GM23338 (cell line): ENCODE data around the gene DGLUCY. TPM values are rescaled to one million over a fixed set of nuclear protein-coding genes. Genes with fewer than 3 reads are reported as not detected.

Experiments used
- ATAC-seq: fragments of 200-7000 bp; cut with Tn5 transposase; 3 replicates; pipeline ENCODE4 v1.9.1; 2020
- DNase-seq: peaks from one replicate; pipeline ENCODE4 v3.0.0-alpha.2; 2015; ENCODE audit warnings: low spot score
- H2AFZ ChIP-seq: fragments of 200-600 bp; sonication (generic); 2 replicates; pipeline ENCODE4 v1.8.0; 2016; ENCODE audit warnings: antibody characterized with exemption, mild to moderate bottlenecking, moderate library complexity
- H3F3A ChIP-seq: fragments of 200-600 bp; sonication (generic); replicated peaks from 2 replicates; pipeline ENCODE4 v1.8.0; 2017; ENCODE audit warnings: antibody characterized with exemption, mixed run types, low read depth
- H3K27ac ChIP-seq: fragments of 200-600 bp; sonication (generic); 2 replicates; pipeline ENCODE4 v1.6.1; 2016; ENCODE audit warnings: low read depth
- H3K27me3 ChIP-seq: fragments of 200-600 bp; sonication (generic); 2 replicates; pipeline ENCODE4 v1.8.0; 2016; ENCODE audit warnings: mild to moderate bottlenecking, mixed run types, moderate library complexity; ENCODE audit not compliant: insufficient read depth
- H3K36me3 ChIP-seq: fragments of 200-600 bp; sonication (generic); 2 replicates; pipeline ENCODE4 v1.8.0; 2016; ENCODE audit warnings: mild to moderate bottlenecking; ENCODE audit not compliant: insufficient read depth
- H3K4me1 ChIP-seq: fragments of 200-600 bp; sonication (generic); 2 replicates; pipeline ENCODE4 v1.8.0; 2016; ENCODE audit warnings: mild to moderate bottlenecking, moderate library complexity; ENCODE audit not compliant: insufficient read depth
- H3K4me2 ChIP-seq: fragments of 200-600 bp; sonication (generic); 2 replicates; pipeline ENCODE4 v1.7.1; 2017; ENCODE audit warnings: mixed run types
- H3K4me3 ChIP-seq: fragments of 200-600 bp; sonication (generic); 2 replicates; pipeline ENCODE4 v1.6.1; 2016; ENCODE audit warnings: mixed run types
- H3K79me2 ChIP-seq: fragments of 200-600 bp; sonication (generic); replicated peaks from 2 replicates; pipeline ENCODE4 v1.8.0; 2017; ENCODE audit warnings: mild to moderate bottlenecking; ENCODE audit not compliant: insufficient read depth
- H3K9me2 ChIP-seq: fragments of 200-600 bp; sonication (generic); 2 replicates; pipeline ENCODE4 v1.8.0; 2017; ENCODE audit not compliant: insufficient read depth
- H4K20me1 ChIP-seq: fragments of 200-600 bp; sonication (generic); replicated peaks from 2 replicates; pipeline ENCODE4 v1.8.0; 2017; ENCODE audit warnings: mild to moderate bottlenecking; ENCODE audit not compliant: insufficient read depth
- H3K27ac Mint-ChIP-seq: 2 replicates; pipeline ENCODE4 v1.8.0; 2020; ENCODE audit warnings: inconsistent platforms, mild to moderate bottlenecking, moderate library complexity, mixed read lengths
- H3K27me3 Mint-ChIP-seq: 3 replicates; pipeline ENCODE4 v1.8.0; 2022; ENCODE audit warnings: low read depth, mild to moderate bottlenecking, moderate library complexity, mixed read lengths, inconsistent platforms; ENCODE audit not compliant: insufficient read depth, poor library complexity
- H3K36me3 Mint-ChIP-seq: 3 replicates; pipeline ENCODE4 v1.8.0; 2021; ENCODE audit warnings: low read depth, mild to moderate bottlenecking, inconsistent platforms, moderate library complexity, mixed read lengths
- H3K4me1 Mint-ChIP-seq: 3 replicates; pipeline ENCODE4 v1.8.0; 2020; ENCODE audit warnings: mild to moderate bottlenecking, inconsistent platforms, mixed read lengths
- H3K4me3 Mint-ChIP-seq: 3 replicates; pipeline ENCODE4 v1.8.0; 2021; ENCODE audit warnings: moderate library complexity, mild to moderate bottlenecking, inconsistent platforms, mixed read lengths
- H3K9me3 Mint-ChIP-seq: 3 replicates; pipeline ENCODE4 v1.8.0; 2020; ENCODE audit warnings: moderate library complexity, mild to moderate bottlenecking, inconsistent platforms, mixed read lengths
- CREB1 ChIP-seq: fragments of 250-450 bp; sonication (Bioruptor Pico); IDR thresholded peaks from 2 replicates; pipeline ENCODE4 v1.5.0; 2020; ENCODE audit warnings: low read depth, mild to moderate bottlenecking, moderate library complexity
- EZH2 ChIP-seq: fragments of 200-600 bp; sonication (generic); IDR thresholded peaks from one replicate; pipeline ENCODE4 v1.8.0; 2017; ENCODE audit warnings: antibody characterized with exemption, mild to moderate bottlenecking, low read depth; ENCODE audit not compliant: unreplicated experiment
- EZH2phosphoT487 ChIP-seq: fragments of 200-600 bp; sonication (generic); IDR thresholded peaks from one replicate; pipeline ENCODE4 v1.8.1; 2018; ENCODE audit warnings: antibody characterized with exemption; ENCODE audit not compliant: unreplicated experiment
- POLR2AphosphoS5 ChIP-seq: IDR thresholded peaks from 2 replicates; pipeline ENCODE4 v1.6.1; 2016; ENCODE audit warnings: antibody characterized with exemption, low read depth
- REST ChIP-seq: IDR thresholded peaks from one replicate; pipeline ENCODE4 v1.6.1; 2018; ENCODE audit warnings: antibody characterized with exemption; ENCODE audit not compliant: unreplicated experiment
- STAT1 ChIP-seq: IDR thresholded peaks from one replicate; pipeline ENCODE4 v1.6.1; 2016; ENCODE audit warnings: antibody characterized with exemption; ENCODE audit not compliant: unreplicated experiment
- ZNF114 ChIP-seq: fragments of 250-450 bp; sonication (Bioruptor Pico); IDR thresholded peaks from 2 replicates; pipeline ENCODE4 v1.5.0; 2020; ENCODE audit warnings: mild to moderate bottlenecking, moderate library complexity
- ZNF331 ChIP-seq: fragments of 250-450 bp; sonication (Bioruptor Pico); IDR thresholded peaks from 2 replicates; pipeline ENCODE4 v1.5.0; 2020; ENCODE audit warnings: low read depth, mild to moderate bottlenecking, moderate library complexity
- ZNF462 ChIP-seq: fragments of 250-450 bp; sonication (Bioruptor Pico); IDR thresholded peaks from 2 replicates; pipeline ENCODE4 v1.5.0; 2020; ENCODE audit warnings: mild to moderate bottlenecking, moderate library complexity
- polyA plus RNA-seq: library from polyadenylated mRNA; unstranded; fragments of >200 nt; fragmentation: Nextera tagmentation; extraction: Ambion mirVana; gene quantifications from 2 replicates; pipeline ENCODE4 v1.2.1, GENCODE V29; 2016
- total RNA-seq: library from RNA; depleted of rRNA; stranded (reverse); fragments of >200 nt; shearing (Covaris generic); gene quantifications from 2 replicates; pipeline ENCODE4 v1.2.3, GENCODE V29; 2014

The DGLUCY gene
- total and polyA plus RNA-seq, 2 experiments from 2014 or later: 14.6 to 31.6 TPM

GRCh38 chr14:91145391-91146160 lies 31.7 kb downstream of the DGLUCY start:
- no peak for DNase-seq
- TF ChIP-seq POLR2AphosphoS5: no peak
- TF ChIP-seq EZH2: no peak
- no peak for TF ChIP-seq ZNF114 (CRISPR knock-in tag)
- TF ChIP-seq REST: no peak
- no peak for TF ChIP-seq ZNF331 (CRISPR knock-in tag)
- TF ChIP-seq STAT1: no peak
- no peak for TF ChIP-seq EZH2phosphoT487
- no peaks in the 10 kb centered on the region for H3F3A ChIP-seq
- no peak overlapping the region for H3K4me2 ChIP-seq
- no peak overlapping the region for H3K4me3 ChIP-seq
- H3K27me3 Mint-ChIP-seq: peaks cover 5% of the 10 kb centered on the region
- H3K9me2 ChIP-seq: no peaks in the 10 kb centered on the region
- H3K36me3 ChIP-seq: no peaks in the 10 kb centered on the region
- peaks cover 6% of the 10 kb centered on the region; the same call in 2 of the 3 replicates for H3K36me3 Mint-ChIP-seq
- no peak overlapping the region for H3K27ac ChIP-seq
- ATAC-seq: no peak
- H3K4me1 ChIP-seq: no peaks in the 10 kb centered on the region
- no peaks in the 10 kb centered on the region for H3K79me2 ChIP-seq
- peaks cover 5% of the 10 kb centered on the region; the same call in 2 of the 3 replicates for H3K4me1 Mint-ChIP-seq
- H3K27me3 ChIP-seq: no peaks in the 10 kb centered on the region
- no peak overlapping the region for H2AFZ ChIP-seq
- H3K9me3 Mint-ChIP-seq: no peaks in the 10 kb centered on the region
- no peak overlapping the region for H3K4me3 Mint-ChIP-seq
- H4K20me1 ChIP-seq: no peaks in the 10 kb centered on the region; the same call in 1 of the 2 replicates
- H3K27ac Mint-ChIP-seq: no peak overlapping the region

GRCh38 chr14:91146661-91147060 lies 32.8 kb downstream of the DGLUCY start:
- Histone ChIP-seq H4K20me1 (no peaks in the 10 kb centered on the region; the same call in 1 of the 2 replicates), H2AFZ (no peak overlapping the region), H3F3A (no peaks in the 10 kb centered on the region), H3K27me3 (no peaks in the 10 kb centered on the region), H3K4me3 (no peak overlapping the region), H3K79me2 (no peaks in the 10 kb centered on the region), H3K9me2 (no peaks in the 10 kb centered on the region), H3K4me2 (no peak overlapping the region), H3K4me1 (no peaks in the 10 kb centered on the region), H3K27ac (no peak overlapping the region), H3K36me3 (no peaks in the 10 kb centered on the region)
- Mint-ChIP-seq H3K27ac (no peak overlapping the region), H3K36me3 (peaks cover 9% of the 10 kb centered on the region; the same call in 2 of the 3 replicates), H3K4me3 (no peak overlapping the region), H3K27me3 (peaks cover 5% of the 10 kb centered on the region), H3K9me3 (no peaks in the 10 kb centered on the region), H3K4me1 (peaks cover 3% of the 10 kb centered on the region; the same call in 1 of the 3 replicates)
- ATAC-seq (no peak), DNase-seq (no peak)
- TF ChIP-seq CREB1: no peak
- no peak for TF ChIP-seq ZNF462 (CRISPR knock-in tag)
- TF ChIP-seq EZH2phosphoT487: no peak
